AG04449 (cell line): ENCODE results near the gene PTPRE.

Experiments
- CTCF ChIA-PET: fragments of 350-600 bp; formaldehyde crosslinking; extraction: SDS; loops from one replicate; lab custom pipeline; 2021; ENCODE audit warnings: antibody characterized with exemption; lab: Yijun Ruan, JAX
- POLR2A ChIA-PET: fragments of 400-600, 350-600 bp; formaldehyde crosslinking; extraction: SDS; loops from one replicate; lab custom pipeline; 2020; ENCODE audit warnings: antibody characterized with exemption, inconsistent platforms; lab: Yijun Ruan, JAX
- DNase-seq: peaks from one replicate; pipeline ENCODE4 v3.0.0-alpha.2; 2010; ENCODE audit warnings: low read depth, low spot score
- H3K4me3 ChIP-seq: 2 replicates; pipeline ENCODE4 v1.5.1; 2011; ENCODE audit warnings: low read depth, mild to moderate bottlenecking, control low read depth, low read length
- CTCF ChIP-seq: IDR thresholded peaks from one replicate; pipeline ENCODE4 v1.5.1; 2011; ENCODE audit warnings: mild to moderate bottlenecking, moderate library complexity, low read length, control low read depth, inconsistent platforms; ENCODE audit not compliant: insufficient read depth; ENCODE audit errors: missing control alignments

Gene PTPRE

GRCh38 chr10:128029290-128029651 lies 122.4 kb downstream of the PTPRE start:
- ChIA-PET POLR2A (no interaction called here), CTCF (interaction anchor here (0.8 to 1.0 kb wide), 2 partner anchors 40 to 42 kb away, joined by 3 to 4 read pairs; no protein-coding TSS in a partner anchor)
- DNase-seq = no peak
- no peak overlapping the region for H3K4me3 ChIP-seq
- TF ChIP-seq CTCF = no peak

GRCh38 chr10:128029731-128030369 lies 122.9 kb downstream of the PTPRE start:
- no peak for TF ChIP-seq CTCF
- CTCF ChIA-PET = no interaction called here
- H3K4me3 ChIP-seq = no peak overlapping the region
- POLR2A ChIA-PET = no interaction called here
- DNase-seq = no peak

GRCh38 chr10:128030498-128031072 lies 123.7 kb downstream of the PTPRE start:
- POLR2A ChIA-PET = no interaction called here
- CTCF ChIA-PET = interaction anchor here (0.6 kb wide), 1 partner anchor 19 kb away, joined by 3 read pairs; no protein-coding TSS in a partner anchor
- DNase-seq = no peak
- no peak for TF ChIP-seq CTCF
- H3K4me3 ChIP-seq = no peak overlapping the region

GRCh38 chr10:128031216-128031615 lies 124.3 kb downstream of the PTPRE start:
- no peak for DNase-seq
- ChIA-PET CTCF (interaction anchor here (0.6 kb wide), 1 partner anchor 20 kb away, joined by 3 read pairs; no protein-coding TSS in a partner anchor), POLR2A (no interaction called here)
- TF ChIP-seq CTCF = no peak
- H3K4me3 ChIP-seq = no peak overlapping the region

- TF ChIP-seq CTCF = no peak
- ChIA-PET POLR2A (no interaction called here), CTCF (interaction anchor here (1.4 to 5.4 kb wide), 2 partner anchors 21 to 38 kb away, joined by 4 to 59 read pairs; no protein-coding TSS in a partner anchor)
- DNase-seq = no peak
- H3K4me3 ChIP-seq = no peak overlapping the region
Observed at GRCh38 chr10:128032466-128032865, 125.6 kb downstream of the PTPRE start.

GRCh38 chr10:128035557-128035973 lies 128.7 kb downstream of the PTPRE start:
- no peak for DNase-seq
- POLR2A ChIA-PET = no interaction called here
- CTCF ChIA-PET = interaction anchor here (0.8 to 5.4 kb wide), 13 partner anchors 8 to 115 kb away, joined by 3 to 59 read pairs (median 6); no protein-coding TSS in a partner anchor
- peak; percentile 75 for TF ChIP-seq CTCF
- no peak overlapping the region for H3K4me3 ChIP-seq
